Measurements from ENCODE around the gene P2RX7.

DNA sequence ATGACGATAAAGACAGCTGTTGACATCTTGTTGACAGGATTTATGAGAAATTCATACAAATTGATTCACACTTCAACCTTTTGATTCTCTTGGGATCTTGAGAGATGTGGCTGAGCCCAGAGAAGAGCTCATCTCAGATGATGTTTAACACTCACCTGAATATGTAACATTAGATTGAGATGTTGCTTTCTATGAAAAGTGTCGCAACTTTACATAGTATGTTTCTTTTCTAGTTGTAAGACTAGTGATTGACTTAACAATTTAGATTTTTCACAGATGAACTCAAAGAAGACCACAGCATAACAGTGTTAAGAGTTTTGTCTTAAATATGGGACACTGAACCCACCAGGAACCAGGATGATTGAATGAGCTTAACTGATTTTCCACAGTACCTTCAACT is 40.6 kb upstream of the P2RX7 start:
- TF ChIP-seq EZH2 (IDR thresholded peaks at IDR 0.05; ENCODE audit: borderline replicate concordance), result no peak
- TF ChIP-seq, protein P1, sequence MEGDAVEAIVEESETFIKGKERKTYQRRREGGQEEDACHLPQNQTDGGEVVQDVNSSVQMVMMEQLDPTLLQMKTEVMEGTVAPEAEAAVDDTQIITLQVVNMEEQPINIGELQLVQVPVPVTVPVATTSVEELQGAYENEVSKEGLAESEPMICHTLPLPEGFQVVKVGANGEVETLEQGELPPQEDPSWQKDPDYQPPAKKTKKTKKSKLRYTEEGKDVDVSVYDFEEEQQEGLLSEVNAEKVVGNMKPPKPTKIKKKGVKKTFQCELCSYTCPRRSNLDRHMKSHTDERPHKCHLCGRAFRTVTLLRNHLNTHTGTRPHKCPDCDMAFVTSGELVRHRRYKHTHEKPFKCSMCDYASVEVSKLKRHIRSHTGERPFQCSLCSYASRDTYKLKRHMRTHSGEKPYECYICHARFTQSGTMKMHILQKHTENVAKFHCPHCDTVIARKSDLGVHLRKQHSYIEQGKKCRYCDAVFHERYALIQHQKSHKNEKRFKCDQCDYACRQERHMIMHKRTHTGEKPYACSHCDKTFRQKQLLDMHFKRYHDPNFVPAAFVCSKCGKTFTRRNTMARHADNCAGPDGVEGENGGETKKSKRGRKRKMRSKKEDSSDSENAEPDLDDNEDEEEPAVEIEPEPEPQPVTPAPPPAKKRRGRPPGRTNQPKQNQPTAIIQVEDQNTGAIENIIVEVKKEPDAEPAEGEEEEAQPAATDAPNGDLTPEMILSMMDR (IDR thresholded peaks at IDR 0.05; ENCODE audit: poor library complexity), result no peak
